Loucy (cell line): ENCODE results near the gene GRIP2.

Experiments
- EZH2phosphoT487 ChIP-seq: fragments of 200-600 bp; IDR thresholded peaks from 2 replicates; pipeline ENCODE4 v1.6.1; 2018; ENCODE audit warnings: antibody characterized with exemption, mild to moderate bottlenecking, moderate library complexity, borderline replicate concordance
- TF ChIP-seq, protein P1 (sequence below): fragments of 200-600 bp; sonication (generic); conservative IDR thresholded peaks from 2 replicates; pipeline ENCODE4 v1.5.1; 2014; ENCODE audit warnings: mild to moderate bottlenecking, antibody characterized with exemption, low read length

DNA sequence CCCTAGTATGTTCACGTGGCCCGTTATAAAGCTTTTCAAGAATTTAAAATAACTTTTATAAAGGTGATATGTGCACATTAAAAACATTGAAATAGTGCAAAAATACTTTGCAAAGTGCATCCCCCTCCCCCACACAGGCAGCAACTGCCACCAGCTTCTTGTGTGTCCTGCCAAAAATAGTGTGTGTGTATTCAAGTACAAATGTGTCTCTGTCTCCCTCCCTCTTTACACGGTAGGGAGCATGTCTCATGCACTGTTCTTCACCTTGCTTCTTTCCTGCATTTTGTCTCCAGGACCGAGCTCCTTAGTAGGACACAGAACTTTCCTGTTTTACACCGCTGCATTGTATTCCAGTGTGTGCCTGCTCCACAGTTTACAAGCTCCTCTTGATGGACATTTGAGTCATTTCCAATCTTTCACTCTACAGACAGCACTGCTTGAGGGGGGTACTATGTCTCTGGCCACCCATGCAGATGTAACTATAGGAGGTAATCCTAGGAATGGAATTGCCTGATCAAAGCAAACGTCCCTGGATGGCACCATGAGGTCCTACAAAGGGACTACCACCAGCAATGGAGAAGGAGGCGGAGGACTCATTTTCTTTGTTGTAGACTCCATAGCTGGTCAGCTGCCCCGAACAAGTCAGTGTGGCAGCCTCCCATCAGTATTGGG is 85.4 kb downstream of the GRIP2 start:
- TF ChIP-seq, protein P1, sequence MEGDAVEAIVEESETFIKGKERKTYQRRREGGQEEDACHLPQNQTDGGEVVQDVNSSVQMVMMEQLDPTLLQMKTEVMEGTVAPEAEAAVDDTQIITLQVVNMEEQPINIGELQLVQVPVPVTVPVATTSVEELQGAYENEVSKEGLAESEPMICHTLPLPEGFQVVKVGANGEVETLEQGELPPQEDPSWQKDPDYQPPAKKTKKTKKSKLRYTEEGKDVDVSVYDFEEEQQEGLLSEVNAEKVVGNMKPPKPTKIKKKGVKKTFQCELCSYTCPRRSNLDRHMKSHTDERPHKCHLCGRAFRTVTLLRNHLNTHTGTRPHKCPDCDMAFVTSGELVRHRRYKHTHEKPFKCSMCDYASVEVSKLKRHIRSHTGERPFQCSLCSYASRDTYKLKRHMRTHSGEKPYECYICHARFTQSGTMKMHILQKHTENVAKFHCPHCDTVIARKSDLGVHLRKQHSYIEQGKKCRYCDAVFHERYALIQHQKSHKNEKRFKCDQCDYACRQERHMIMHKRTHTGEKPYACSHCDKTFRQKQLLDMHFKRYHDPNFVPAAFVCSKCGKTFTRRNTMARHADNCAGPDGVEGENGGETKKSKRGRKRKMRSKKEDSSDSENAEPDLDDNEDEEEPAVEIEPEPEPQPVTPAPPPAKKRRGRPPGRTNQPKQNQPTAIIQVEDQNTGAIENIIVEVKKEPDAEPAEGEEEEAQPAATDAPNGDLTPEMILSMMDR: no peak
- no peak for TF ChIP-seq EZH2phosphoT487
